Esophagus muscularis mucosa (tissue), 4 donors: ENCODE data around the gene LPAR5. TPM values are rescaled to one million over a fixed set of nuclear protein-coding genes. Genes with fewer than 3 reads are reported as not detected.

Experiments used
- DNase-seq: peaks from one replicate; pipeline ENCODE4 v3.0.0-alpha.2; 2017; ENCODE audit errors: extremely low spot score
- H3K27ac ChIP-seq, 4 donors: fragments of 200-600 bp; sonication (generic); replicated peaks in 1 of 4; 1 replicate in 3 of 4; 2 replicates in 1 of 4; pipeline ENCODE4 v1.5.1; 2016 to 2019; ENCODE audit warnings: mild to moderate bottlenecking in 1 of 4
- H3K27me3 ChIP-seq, 4 donors: fragments of 200-600 bp; sonication (generic); one replicate each; pipeline versions ENCODE4 v1.5.1 to v1.6.0; 2016 to 2019
- H3K36me3 ChIP-seq, 4 donors: fragments of 200-600 bp; sonication (generic); one replicate each; pipeline ENCODE4 v1.5.1; 2016 to 2019
- H3K4me1 ChIP-seq, 4 donors: fragments of 200-600 bp; sonication (generic); one replicate each; pipeline ENCODE4 v1.5.1; 2016 to 2019
- H3K4me3 ChIP-seq, 4 donors: fragments of 200-600 bp; sonication (generic); 1 replicate in 2 of 4; 2 replicates in 2 of 4; pipeline ENCODE4 v1.5.1; 2016 to 2019; ENCODE audit warnings: mild to moderate bottlenecking in 4 of 4, moderate library complexity in 1 of 4
- H3K9me3 ChIP-seq, 4 donors: fragments of 200-600 bp; sonication (generic); 1 replicate in 3 of 4; 2 replicates in 1 of 4; pipeline ENCODE4 v1.5.1; 2016 to 2019
- CTCF ChIP-seq, 3 experiments: fragments of 200-600 bp in 2 of 3; fragments of 450-650 bp in 1 of 3; sonication (generic) in 2 of 3; IDR thresholded peaks; one replicate each; pipeline ENCODE4 v1.5.1; 2017 to 2019; ENCODE audit warnings: antibody characterized with exemption in 3 of 3, mild to moderate bottlenecking in 2 of 3, moderate library complexity in 1 of 3
- EP300 ChIP-seq: sonication (generic); formaldehyde crosslinking; IDR thresholded peaks from one replicate; pipeline ENCODE4 v1.6.1; 2017; ENCODE audit warnings: antibody characterized with exemption
- POLR2A ChIP-seq: fragments of 450-650 bp; IDR thresholded peaks from one replicate; pipeline ENCODE4 v1.6.1; 2017; ENCODE audit warnings: antibody characterized with exemption, moderate library complexity, mild to moderate bottlenecking, low read depth
- POLR2AphosphoS5 ChIP-seq, 2 donors: sonication (generic); formaldehyde crosslinking; IDR thresholded peaks; one replicate each; pipeline ENCODE4 v1.6.1; 2017; ENCODE audit warnings: antibody characterized with exemption in 2 of 2
- WGBS: methylation state at CpG from one replicate; pipeline ENCODE4 v1.1.5; 2018; 5-methylcytosine and 5-hydroxymethylcytosine counted together
- intact Hi-C: fragments of 100-400 bp; cut with DNase I; formaldehyde crosslinking; loops from one replicate; pipeline ENCODE4 v1.15.1; 2023
- total RNA-seq, 4 donors: library from RNA; depleted of rRNA; stranded (reverse); fragments of >200 nt; gene quantifications; one replicate each; pipeline versions ENCODE4 v1.1.0 to v1.2.1, GENCODE V29; 2016

The LPAR5 gene
- total RNA-seq, 4 donors from 2014 or later, result 1.7 to 2.5 (median 1.8) TPM

- Histone ChIP-seq H3K27ac (peak overlapping the region; percentile 89 to 96 (median 94)), H3K4me3 (peak overlapping the region in 1 of 4 donors; percentile 37), H3K9me3 (no peaks in the 10 kb centered on the region), H3K36me3 (no peaks in the 10 kb centered on the region), H3K4me1 (peaks cover 26 to 44% (median 39%) of the 10 kb centered on the region in 4 donors), H3K27me3 (peaks cover 0 to 3% (median 0%) of the 10 kb centered on the region in 4 donors)
- DNase-seq, result no peak
- 69% methylated on average over 7 of the region's 7 CpGs for WGBS
- TF ChIP-seq POLR2A (no peak), CTCF (IDR thresholded peaks at IDR 0.05) (peak in 1 of 3 experiments; percentile 4)
- intact Hi-C loops, result loop anchor here (5.0 kb wide), 3 partner anchors 73 to 213 kb away; partner anchors contain the start of genes P3H3 and ZNF384
Measured at GRCh38 chr12:6614513-6615172, 21.1 kb downstream of the LPAR5 start.

GRCh38 chr12:6613776-6614512 lies 21.8 kb downstream of the LPAR5 start:
- TF ChIP-seq POLR2AphosphoS5 (IDR thresholded peaks at IDR 0.05) (peak; percentile 77 to 87), EP300 (no peak), POLR2A (no peak), CTCF (IDR thresholded peaks at IDR 0.05) (peak in 1 of 3 experiments; percentile 11)
- intact Hi-C loops, result no loop called here
- Histone ChIP-seq H3K27ac (peak overlapping the region; percentile 89 to 96 (median 94)), H3K4me1 (peaks cover 26 to 44% (median 39%) of the 10 kb centered on the region in 4 donors), H3K36me3 (no peaks in the 10 kb centered on the region), H3K9me3 (no peaks in the 10 kb centered on the region), H3K4me3 (peak overlapping the region in 2 of 4 donors; percentile 35 to 37), H3K27me3 (no peaks in the 10 kb centered on the region)
- 8% methylated on average over 20 of the region's 21 CpGs for WGBS
- DNase-seq, result peak; percentile 97

GRCh38 chr12:6613015-6613775 lies 22.6 kb downstream of the LPAR5 start:
- intact Hi-C loops, result no loop called here
- peak overlapping the region; percentile 16 to 50 (median 36) for H3K4me3 ChIP-seq
- no peak for DNase-seq
- H3K27me3 ChIP-seq, result no peaks in the 10 kb centered on the region
- WGBS, result 2% methylated on average over 17 of the region's 17 CpGs
- H3K27ac ChIP-seq, result peak overlapping the region; percentile 89 to 96 (median 94)
- no peaks in the 10 kb centered on the region for H3K36me3 ChIP-seq
- peaks cover 26 to 47% (median 39%) of the 10 kb centered on the region in 4 donors for H3K4me1 ChIP-seq
- H3K9me3 ChIP-seq, result no peaks in the 10 kb centered on the region
- TF ChIP-seq POLR2AphosphoS5 (IDR thresholded peaks at IDR 0.05) (peak; percentile 30 to 49), EP300 (no peak)

- H3K36me3 ChIP-seq, result no peaks in the 10 kb centered on the region
- WGBS, result 20% methylated on average over 1 of the region's 7 CpGs
- H3K4me3 ChIP-seq, result peak overlapping the region; percentile 16 to 50 (median 36)
- H3K9me3 ChIP-seq, result no peaks in the 10 kb centered on the region
- H3K27me3 ChIP-seq, result no peaks in the 10 kb centered on the region
- intact Hi-C loops, result no loop called here
- TF ChIP-seq POLR2A, result no peak
- TF ChIP-seq EP300, result no peak
- no peak for TF ChIP-seq POLR2AphosphoS5 (IDR thresholded peaks at IDR 0.05)
- no peak for TF ChIP-seq CTCF (IDR thresholded peaks at IDR 0.05)
- peak overlapping the region; percentile 89 to 96 (median 94) for H3K27ac ChIP-seq
- DNase-seq, result no peak
- H3K4me1 ChIP-seq, result peaks cover 31 to 52% (median 43%) of the 10 kb centered on the region in 4 donors
Measured at GRCh38 chr12:6612652-6613014, 23.1 kb downstream of the LPAR5 start.

- Histone ChIP-seq H3K27me3 (no peaks in the 10 kb centered on the region), H3K9me3 (no peaks in the 10 kb centered on the region), H3K4me3 (peak overlapping the region in 2 of 4 donors; percentile 16 to 37), H3K4me1 (peaks cover 31 to 53% (median 44%) of the 10 kb centered on the region in 4 donors), H3K27ac (peak overlapping the region; percentile 89 to 96 (median 94)), H3K36me3 (no peaks in the 10 kb centered on the region)
- 57% methylated on average over 5 of the region's 6 CpGs for WGBS
- intact Hi-C loops, result no loop called here
- no peak for TF ChIP-seq EP300
- no peak for TF ChIP-seq POLR2AphosphoS5 (IDR thresholded peaks at IDR 0.05)
- DNase-seq, result no peak
Measured at GRCh38 chr12:6612247-6612646, 23.5 kb downstream of the LPAR5 start.
